ENCODE results near the gene PSD.

Gene PSD

GRCh38 chr10:102433619-102434046 lies 15.0 kb upstream of the PSD start:
- ATAC-seq (replicated peaks) (no peak), DNase-seq (no peak)
- no peaks in the 10 kb centered on the region for H3K9me3 Mint-ChIP-seq
- H3K4me3 Mint-ChIP-seq = peak overlapping the region; percentile 93 to 96
- peaks cover 7% of the 10 kb centered on the region in 2 donors for H3K36me3 Mint-ChIP-seq
- peaks cover 30 to 47% of the 10 kb centered on the region in 2 donors for H3K4me1 Mint-ChIP-seq
- no peaks in the 10 kb centered on the region for H3K27me3 Mint-ChIP-seq
- peak overlapping the region; percentile 94 for H3K27ac Mint-ChIP-seq

DNA sequence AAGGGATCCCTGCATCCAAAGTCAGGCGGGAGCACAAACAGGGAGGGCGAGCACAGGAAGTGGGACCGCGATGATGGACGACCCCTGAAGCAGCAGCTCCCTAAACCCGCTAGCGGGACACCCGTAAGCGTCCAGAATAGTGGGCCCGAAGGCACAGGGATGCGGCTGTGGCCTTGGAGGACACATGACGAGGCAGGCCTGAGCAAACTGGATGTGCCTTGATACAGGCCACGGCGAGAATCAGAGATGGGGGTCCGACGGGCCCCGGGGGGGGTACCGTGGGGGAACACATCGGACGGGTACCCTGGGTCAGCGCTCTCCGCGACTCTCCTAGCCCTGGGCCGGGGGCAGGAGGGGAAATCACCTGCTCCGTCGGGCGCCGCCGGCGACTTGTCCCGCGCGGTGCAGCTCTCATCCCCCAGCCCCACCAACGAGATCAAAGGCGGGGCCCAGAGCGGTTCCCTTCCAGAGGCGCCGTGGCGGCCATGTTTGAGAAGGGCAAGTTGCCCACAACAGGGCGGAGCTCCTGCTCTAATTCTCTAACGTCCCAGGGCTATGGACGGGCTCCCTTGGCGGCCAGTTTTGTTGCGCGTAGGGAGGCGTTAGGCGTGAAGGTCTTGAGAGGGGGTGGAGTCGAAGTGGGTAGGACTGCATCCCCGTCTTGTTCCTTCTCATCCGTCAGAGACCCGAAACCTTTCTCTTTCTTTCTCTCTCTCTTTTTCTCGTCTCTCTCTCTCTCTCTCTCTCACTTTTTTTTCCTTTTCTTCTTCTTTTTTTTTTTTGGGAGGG lies 13.8 kb upstream of the PSD start, which contains the start of gene CUEDC2:
Gene CUEDC2 (minus strand): TSS at position 413 of the 789 bp plus-strand sequence. CDS start 7,386 bp downstream, outside the sequence.
- Mint-ChIP-seq H3K4me3 (peak within 1 kb of the TSS; percentile 93 to 96), H3K27ac (peak within 1 kb of the TSS; percentile 94), H3K36me3 (peaks cover 10 to 12% of the 10 kb centered on the region in 2 donors), H3K27me3 (no peaks in the 10 kb centered on the region), H3K9me3 (no peaks in the 10 kb centered on the region), H3K4me1 (peaks cover 31 to 52% of the 10 kb centered on the region in 2 donors)
- ATAC-seq (replicated peaks) (peak; percentile 93 to 97), DNase-seq (peak; percentile 96)

DNA sequence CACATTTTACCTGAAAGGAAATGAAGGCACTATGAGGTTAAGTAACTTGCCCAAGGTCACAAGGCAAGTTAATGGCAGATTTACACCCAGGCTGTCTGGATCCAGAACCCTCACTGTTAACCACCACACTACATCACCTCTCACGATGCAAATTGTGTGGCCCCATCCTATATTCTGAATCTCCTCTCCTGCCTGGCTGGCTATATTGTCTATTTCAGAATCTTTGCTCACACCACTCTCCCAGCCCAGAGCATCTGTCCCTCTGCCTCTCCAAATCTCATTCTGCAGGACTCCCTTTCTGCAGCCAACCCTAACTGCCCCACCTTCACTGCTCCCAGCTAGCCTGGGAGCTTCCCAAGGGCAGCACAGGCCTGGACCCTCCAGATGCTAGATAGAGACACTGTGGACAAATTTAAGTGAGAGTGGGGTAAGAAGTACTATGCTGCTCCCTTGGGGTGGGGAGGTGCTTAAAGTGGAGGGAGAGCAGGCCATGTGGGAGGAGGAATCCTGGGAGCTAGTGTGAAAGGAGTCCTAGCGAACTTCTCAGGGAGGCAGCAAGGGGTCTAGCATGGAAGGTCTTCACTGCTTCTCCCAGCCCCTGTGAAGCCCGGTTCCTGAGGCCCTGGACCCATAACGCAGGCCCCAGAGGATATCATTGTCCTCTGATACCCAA lies 13.0 kb upstream of the PSD start:
- H3K4me1 Mint-ChIP-seq = peaks cover 34 to 56% of the 10 kb centered on the region in 2 donors
- peaks cover 14 to 17% of the 10 kb centered on the region in 2 donors for H3K36me3 Mint-ChIP-seq
- ATAC-seq (replicated peaks) = no peak

DNA sequence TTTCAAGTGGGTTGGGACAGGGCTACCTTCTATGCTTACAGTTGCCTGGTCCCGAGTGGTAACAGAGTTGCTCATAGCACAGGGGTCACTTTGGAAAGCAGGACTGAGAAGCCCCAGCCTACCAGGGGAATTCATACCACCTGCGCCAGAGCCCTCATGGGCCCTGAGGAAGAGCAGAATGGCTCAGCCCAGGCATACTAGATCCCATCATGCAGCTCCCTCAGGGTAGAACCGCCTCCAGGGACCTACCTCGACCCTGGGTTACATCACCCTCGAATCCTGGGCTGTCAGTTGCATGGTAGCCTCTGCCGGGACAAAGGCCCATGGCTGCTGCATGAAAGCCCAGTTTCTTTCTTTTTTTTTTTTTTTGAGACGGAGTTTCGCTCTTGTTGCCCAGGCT lies 10.9 kb upstream of the PSD start:
- Mint-ChIP-seq H3K9me3 (no peaks in the 10 kb centered on the region), H3K36me3 (peaks cover 27 to 32% of the 10 kb centered on the region in 2 donors), H3K4me1 (peaks cover 30 to 43% of the 10 kb centered on the region in 2 donors), H3K27me3 (no peaks in the 10 kb centered on the region), H3K4me3 (no peak overlapping the region), H3K27ac (no peak overlapping the region)
- no peak for DNase-seq
- no peak for ATAC-seq (replicated peaks)

More for the DNA sequence above, 13.0 kb upstream of the PSD start:
- peak overlapping the region; percentile 93 to 96 for H3K4me3 Mint-ChIP-seq
- H3K27me3 Mint-ChIP-seq = no peaks in the 10 kb centered on the region
- H3K27ac Mint-ChIP-seq = peak overlapping the region; percentile 94
- H3K9me3 Mint-ChIP-seq = no peaks in the 10 kb centered on the region
- DNase-seq = no peak

DNA sequence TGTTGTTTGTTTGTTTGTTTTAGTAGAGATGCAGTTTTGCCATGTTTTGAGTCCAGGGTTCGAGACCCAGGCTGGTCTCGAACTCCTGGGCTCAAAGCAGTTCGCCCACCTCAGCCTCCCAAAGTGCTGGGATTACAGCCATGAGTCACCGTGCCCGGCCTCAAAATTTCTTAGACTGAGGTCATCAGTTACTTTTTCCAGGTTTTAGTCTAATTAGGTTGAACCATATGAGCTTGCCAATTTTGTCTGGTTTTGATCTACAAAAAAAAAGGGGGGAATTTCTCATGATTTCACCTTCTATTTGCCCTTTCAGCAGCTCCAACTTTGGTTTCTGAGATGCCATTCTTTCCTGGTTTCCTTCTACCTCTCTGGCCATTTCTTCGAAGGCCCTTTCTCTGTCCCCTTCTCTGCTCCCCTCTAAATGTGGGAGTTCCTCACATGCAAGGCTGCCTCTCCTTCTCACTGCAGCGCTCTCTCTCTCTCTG lies 8.3 kb upstream of the PSD start:
- no peak overlapping the region for H3K27ac Mint-ChIP-seq

DNA sequence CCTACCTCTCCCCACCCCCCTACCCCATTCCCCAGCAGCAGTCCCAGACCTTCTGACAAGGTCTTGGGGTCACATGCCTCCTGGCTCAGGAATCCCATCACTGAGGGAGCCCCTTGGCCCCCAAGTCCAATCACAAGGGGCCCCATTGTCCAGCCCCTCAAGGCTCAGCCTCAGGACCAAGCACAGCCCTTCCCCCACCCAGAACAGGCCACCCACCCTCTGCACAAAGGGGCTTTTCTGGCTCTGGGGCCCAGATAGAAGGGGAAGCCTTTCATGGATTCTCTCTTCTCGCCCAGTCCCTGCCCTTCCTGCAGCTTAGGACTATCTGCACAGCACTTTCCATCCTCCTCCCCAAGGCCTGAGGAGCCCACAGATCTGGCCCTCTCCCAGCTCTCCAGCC lies 6.9 kb upstream of the PSD start:
- H3K27me3 Mint-ChIP-seq = no peaks in the 10 kb centered on the region
- DNase-seq = no peak
- peaks cover 29 to 43% of the 10 kb centered on the region in 2 donors for H3K36me3 Mint-ChIP-seq

More for the DNA sequence above, 8.3 kb upstream of the PSD start:
- no peak for ATAC-seq (replicated peaks)
- H3K4me3 Mint-ChIP-seq = no peak overlapping the region
- peaks cover 36 to 43% of the 10 kb centered on the region in 2 donors for H3K36me3 Mint-ChIP-seq
- no peaks in the 10 kb centered on the region for H3K9me3 Mint-ChIP-seq
- no peak for DNase-seq
- no peaks in the 10 kb centered on the region for H3K27me3 Mint-ChIP-seq
- peaks cover 28 to 45% of the 10 kb centered on the region in 2 donors for H3K4me1 Mint-ChIP-seq

DNA sequence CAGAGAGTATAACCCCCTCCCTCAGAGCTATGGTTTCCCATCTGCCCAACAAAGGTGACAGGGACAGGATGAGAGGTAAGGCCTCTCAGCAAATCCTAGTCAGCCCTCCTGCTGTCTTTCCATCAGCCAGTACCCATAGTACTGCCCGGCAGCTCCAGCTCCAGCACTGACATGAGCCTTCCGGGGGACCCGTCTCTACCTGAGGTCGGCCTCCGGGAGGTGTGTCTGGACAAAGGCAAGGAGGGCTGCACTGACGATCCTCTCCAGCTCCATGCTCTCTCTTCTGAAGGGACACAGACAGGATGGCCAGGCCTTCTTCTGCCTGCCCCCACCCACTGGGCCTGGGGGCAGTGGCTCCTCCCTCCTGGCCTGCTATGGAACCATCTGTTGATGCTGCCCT lies 6.3 kb upstream of the PSD start:
- no peak for ATAC-seq (replicated peaks)
- H3K4me3 Mint-ChIP-seq = no peak overlapping the region
- peaks cover 29 to 43% of the 10 kb centered on the region in 2 donors for H3K36me3 Mint-ChIP-seq
- no peaks in the 10 kb centered on the region for H3K27me3 Mint-ChIP-seq
- H3K9me3 Mint-ChIP-seq = no peaks in the 10 kb centered on the region
- peaks cover 23 to 48% of the 10 kb centered on the region in 2 donors for H3K4me1 Mint-ChIP-seq
- no peak for DNase-seq
- H3K27ac Mint-ChIP-seq = no peak overlapping the region

More for the DNA sequence above, 6.9 kb upstream of the PSD start:
- H3K27ac Mint-ChIP-seq = peak overlapping the region; percentile 21
- ATAC-seq (replicated peaks) = no peak
- H3K4me1 Mint-ChIP-seq = peaks cover 23 to 42% of the 10 kb centered on the region in 2 donors
- H3K4me3 Mint-ChIP-seq = no peak overlapping the region
- no peaks in the 10 kb centered on the region for H3K9me3 Mint-ChIP-seq

GRCh38 chr10:102424145-102424544 lies 5.6 kb upstream of the PSD start:
- Mint-ChIP-seq H3K36me3 (peaks cover 29 to 43% of the 10 kb centered on the region in 2 donors), H3K4me3 (no peak overlapping the region), H3K27ac (no peak overlapping the region), H3K4me1 (peaks cover 29 to 55% of the 10 kb centered on the region in 2 donors), H3K27me3 (peaks cover 1 to 2% of the 10 kb centered on the region in 2 donors), H3K9me3 (no peaks in the 10 kb centered on the region)
- ATAC-seq (replicated peaks) = no peak
- DNase-seq = no peak

DNA sequence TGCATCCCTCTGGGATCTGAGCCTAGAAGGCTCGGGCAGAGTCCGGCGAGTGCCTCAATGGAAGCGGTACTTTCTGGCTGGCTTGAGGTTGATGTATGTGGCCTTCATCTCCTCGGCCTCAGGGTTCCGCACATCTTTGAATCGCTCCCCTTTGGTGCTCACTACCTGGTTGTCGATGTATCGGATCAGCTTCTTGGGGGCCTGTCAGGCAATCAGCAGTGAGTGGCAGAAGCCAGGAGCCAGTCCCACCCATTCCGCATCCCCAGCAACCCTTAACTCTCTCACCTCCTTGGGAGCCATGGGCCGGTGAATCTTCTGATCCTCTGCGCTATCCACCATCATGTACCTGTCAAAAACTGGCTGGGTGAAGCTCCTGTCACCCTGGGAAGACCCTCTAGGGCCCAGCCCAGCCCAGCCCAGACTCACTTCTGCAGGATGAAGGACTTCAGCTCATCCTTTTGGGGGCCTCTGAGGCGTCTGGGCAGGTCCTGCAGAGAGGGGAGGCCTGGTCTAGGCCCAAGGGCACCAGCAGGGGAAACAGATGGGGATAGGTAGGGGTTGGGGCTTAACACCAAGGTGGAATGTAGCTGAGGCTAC lies 4.9 kb upstream of the PSD start:
- Mint-ChIP-seq H3K4me3 (peak overlapping the region; percentile 11 to 40), H3K9me3 (no peaks in the 10 kb centered on the region), H3K27me3 (peaks cover 6 to 7% of the 10 kb centered on the region in 2 donors), H3K36me3 (peaks cover 29 to 42% of the 10 kb centered on the region in 2 donors), H3K4me1 (peaks cover 32 to 60% of the 10 kb centered on the region in 2 donors), H3K27ac (no peak overlapping the region)
- DNase-seq = no peak
- no peak for ATAC-seq (replicated peaks)

GRCh38 chr10:102422545-102423129 lies 4.1 kb upstream of the PSD start:
- H3K36me3 Mint-ChIP-seq = peaks cover 29 to 38% of the 10 kb centered on the region in 2 donors
- ATAC-seq (replicated peaks) (peak; percentile 43 to 53), DNase-seq (peak; percentile 68)
- peaks cover 13 to 14% of the 10 kb centered on the region in 2 donors for H3K27me3 Mint-ChIP-seq
- H3K4me3 Mint-ChIP-seq = peak overlapping the region; percentile 98 to 100
- H3K27ac Mint-ChIP-seq = peak overlapping the region; percentile 97
- no peaks in the 10 kb centered on the region for H3K9me3 Mint-ChIP-seq
- H3K4me1 Mint-ChIP-seq = peaks cover 34 to 58% of the 10 kb centered on the region in 2 donors

DNA sequence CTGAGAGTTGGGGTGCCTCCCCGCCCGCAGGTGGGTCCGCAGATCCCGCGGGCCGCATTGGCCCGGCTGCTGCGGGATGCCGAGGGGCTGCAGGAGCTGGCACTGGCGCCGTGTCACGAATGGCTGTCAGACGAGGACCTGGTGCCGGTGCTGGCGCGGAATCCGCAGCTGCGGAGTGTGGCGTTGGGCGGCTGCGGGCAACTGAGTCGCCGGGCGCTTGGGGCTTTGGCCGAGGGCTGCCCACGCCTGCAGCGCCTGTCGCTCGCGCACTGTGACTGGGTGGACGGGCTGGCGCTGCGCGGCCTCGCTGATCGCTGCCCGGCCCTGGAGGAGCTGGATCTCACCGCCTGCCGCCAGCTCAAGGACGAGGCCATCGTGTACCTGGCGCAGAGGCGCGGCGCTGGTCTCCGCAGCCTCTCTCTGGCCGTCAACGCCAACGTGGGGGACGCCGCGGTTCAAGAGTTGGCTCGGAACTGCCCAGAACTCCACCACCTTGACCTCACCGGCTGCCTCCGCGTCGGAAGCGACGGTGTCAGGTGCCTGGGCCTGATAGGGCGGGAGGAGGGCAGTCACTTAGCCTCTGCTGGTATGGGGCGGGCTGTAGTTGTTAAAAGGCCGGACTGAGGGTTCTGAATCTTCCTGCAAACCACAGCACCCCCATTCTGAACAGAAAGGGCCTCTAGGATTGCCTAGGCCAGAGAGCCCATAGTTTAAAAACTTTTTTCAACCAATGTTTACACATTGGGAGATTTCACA lies 3.4 kb upstream of the PSD start:
- Mint-ChIP-seq H3K4me1 (peaks cover 27 to 57% of the 10 kb centered on the region in 2 donors), H3K4me3 (peak overlapping the region; percentile 98 to 100), H3K9me3 (no peaks in the 10 kb centered on the region), H3K27ac (peak overlapping the region; percentile 97), H3K36me3 (peaks cover 22 to 31% of the 10 kb centered on the region in 2 donors), H3K27me3 (peaks cover 20 to 21% of the 10 kb centered on the region in 2 donors)
- ATAC-seq (replicated peaks) (peak; percentile 17 to 20), DNase-seq (no peak)

- no peaks in the 10 kb centered on the region for H3K9me3 Mint-ChIP-seq
- ATAC-seq (replicated peaks) (no peak), DNase-seq (no peak)
- H3K4me1 Mint-ChIP-seq = peaks cover 26 to 52% of the 10 kb centered on the region in 2 donors
- peak overlapping the region; percentile 98 to 100 for H3K4me3 Mint-ChIP-seq
- H3K36me3 Mint-ChIP-seq = peaks cover 22 to 28% of the 10 kb centered on the region in 2 donors
- peaks cover 25 to 26% of the 10 kb centered on the region in 2 donors for H3K27me3 Mint-ChIP-seq
- H3K27ac Mint-ChIP-seq = peak overlapping the region; percentile 97
Measured at GRCh38 chr10:102421507-102421756, 2.8 kb upstream of the PSD start.

- Mint-ChIP-seq H3K27me3 (peaks cover 30 to 31% of the 10 kb centered on the region in 2 donors), H3K27ac (peak within 1 kb of the TSS; percentile 97), H3K4me1 (peaks cover 22 to 48% of the 10 kb centered on the region in 2 donors), H3K9me3 (no peaks in the 10 kb centered on the region), H3K36me3 (peaks cover 20 to 23% of the 10 kb centered on the region in 2 donors), H3K4me3 (peak within 1 kb of the TSS; percentile 98 to 100)
- ATAC-seq (replicated peaks) (peak; percentile 81 to 85), DNase-seq (peak; percentile 95)
Measured at GRCh38 chr10:102420714-102421506, 2.3 kb upstream of the PSD start, which contains the start of gene FBXL15. TSS of gene FBXL15 (plus strand) at chr10:102420836. CDS start at chr10:102421130, 294 bp downstream.
